Fibroblast of peridontal ligament (primary cell): ENCODE measurements around the gene MOV10L1.
A peak's percentile ranks its signal among the peaks of the same experiment; 100 is the strongest.

Experiments used
- DNase-seq: peaks from one replicate; pipeline ENCODE4 v3.0.0-alpha.2; 2010; ENCODE audit errors: extremely low read depth

Gene MOV10L1

DNA sequence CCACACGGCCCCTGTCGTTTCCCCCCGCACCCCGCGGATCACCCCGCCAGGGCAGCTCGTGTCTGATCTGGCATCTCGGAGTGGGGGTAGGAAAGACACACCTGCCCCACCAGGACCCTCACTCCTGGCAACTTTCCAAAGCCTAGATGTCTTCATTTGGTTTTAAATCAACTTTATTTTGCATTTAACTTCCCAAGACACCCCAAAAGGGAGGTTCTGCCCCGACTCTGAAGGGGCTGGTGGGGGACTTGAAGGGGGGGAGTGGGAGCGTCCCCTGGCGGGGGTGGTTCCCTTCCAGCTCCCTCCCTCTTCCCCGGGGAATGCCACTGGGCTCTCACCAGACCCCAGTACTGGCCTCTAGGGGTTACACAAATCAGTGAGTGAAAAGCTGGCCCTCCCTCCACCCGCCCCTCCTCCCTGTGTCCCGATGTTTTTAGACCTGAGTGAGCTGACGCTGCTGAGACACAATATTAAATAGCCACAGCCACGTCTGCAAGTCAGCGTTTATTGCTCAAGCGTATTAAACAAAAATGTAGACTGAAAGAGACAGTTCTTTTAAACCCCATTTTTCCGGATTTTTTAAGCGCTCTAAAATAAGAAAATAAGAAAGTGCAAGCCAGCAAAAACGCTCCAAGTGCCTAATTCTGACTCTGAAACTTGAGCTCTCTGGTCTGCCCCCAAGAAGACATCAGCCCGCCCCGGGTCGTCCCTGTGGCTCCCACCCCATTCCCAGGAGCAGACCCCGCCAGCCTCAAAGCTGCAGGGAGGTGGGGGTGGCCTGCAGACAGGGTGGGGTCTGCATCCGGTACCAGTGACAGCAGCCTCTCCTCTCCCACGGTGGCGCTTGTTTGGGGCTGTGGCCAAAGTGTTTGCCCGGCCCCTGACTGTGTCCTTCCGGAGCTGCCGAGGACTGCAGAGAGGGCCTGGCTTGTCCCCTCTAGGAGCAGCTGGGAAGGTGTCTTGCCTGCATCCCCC, 30.6 kb upstream of the MOV10L1 start:
- DNase-seq: peak; percentile 30

DNA sequence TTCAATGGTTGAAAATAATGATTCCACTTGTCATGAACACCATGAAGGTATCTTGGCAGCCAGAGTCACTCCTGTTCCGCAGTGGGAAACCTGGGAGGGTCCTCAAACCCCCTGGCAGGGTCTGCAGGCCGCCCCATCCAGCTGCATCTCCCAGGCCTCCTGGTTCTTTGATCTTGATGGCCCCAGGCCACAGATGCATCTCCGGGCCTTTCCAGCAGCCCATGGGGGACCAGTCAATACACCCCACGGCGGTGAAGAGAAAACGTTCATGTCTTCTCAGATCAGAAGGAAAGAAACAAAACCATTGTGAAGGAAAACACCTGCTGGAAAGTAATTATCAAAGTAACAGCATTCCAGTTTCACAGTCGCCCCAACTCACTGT, 29.9 kb upstream of the MOV10L1 start:
- no peak for DNase-seq

DNA sequence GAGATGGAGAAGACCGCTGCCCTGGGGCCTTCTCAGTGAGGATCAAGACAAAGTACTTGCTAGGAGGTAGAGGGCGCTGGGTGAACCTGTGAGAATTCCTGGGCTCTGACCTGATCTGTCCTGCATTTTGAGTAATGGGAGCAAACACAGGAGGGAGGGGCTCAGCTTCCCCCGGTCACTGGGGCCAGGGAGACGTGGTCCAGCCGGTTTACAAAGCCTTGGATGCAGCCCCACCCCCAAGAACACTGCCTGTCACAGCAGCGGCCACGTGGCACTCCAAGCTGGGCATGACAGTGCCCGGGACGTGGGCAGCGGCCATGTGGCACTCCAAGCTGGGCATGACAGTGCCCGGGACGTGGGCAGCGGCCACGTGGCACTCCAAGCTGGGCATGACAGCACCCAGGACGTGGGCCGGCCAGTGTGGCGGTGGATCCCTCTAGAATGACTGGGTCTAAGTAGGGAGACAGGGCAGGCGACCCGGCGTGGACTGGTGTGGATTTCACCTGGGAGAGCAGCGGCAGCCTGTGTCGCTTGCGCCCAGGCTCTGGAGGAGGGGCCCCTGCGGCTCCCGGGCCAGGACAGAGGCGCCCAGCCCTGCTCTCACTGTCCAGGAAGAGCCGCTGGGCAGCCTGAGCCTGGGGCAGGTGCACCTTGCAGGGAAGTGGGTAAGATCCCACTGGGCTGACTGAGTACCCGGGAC, 29.2 kb upstream of the MOV10L1 start:
- DNase-seq: no peak

DNA sequence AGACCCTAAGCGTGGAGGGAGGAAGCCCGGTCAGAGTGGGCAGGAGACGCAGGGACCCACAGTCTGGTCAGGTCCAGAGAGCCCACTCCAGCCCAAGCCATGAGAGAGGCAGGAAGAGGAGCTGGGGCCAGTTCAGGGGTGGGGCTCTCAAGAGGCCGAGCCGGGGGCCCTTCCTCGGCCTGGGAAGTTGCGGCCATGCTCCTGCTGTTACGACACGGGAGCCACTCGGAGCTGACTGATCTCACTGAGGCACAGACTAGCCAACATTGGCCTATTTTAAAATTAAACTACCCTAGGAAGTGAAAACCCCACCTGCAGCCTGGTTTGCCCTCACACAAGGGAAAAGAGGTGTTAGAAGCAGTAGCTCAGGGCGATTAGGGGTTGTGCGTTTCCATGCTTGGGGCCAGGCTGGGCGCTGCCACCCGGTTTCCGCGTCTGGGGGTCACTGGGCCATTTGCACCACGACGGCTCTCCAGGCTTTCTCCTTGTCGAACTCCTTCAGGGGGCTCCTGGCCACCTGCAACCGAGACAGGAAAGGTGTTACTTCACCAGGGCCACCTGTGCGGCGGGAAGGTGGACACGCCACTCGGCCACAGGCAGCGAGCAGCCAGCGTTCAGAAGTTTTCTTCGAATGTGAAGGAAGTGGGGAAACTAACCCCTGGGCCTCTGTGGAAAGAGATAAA, 28.5 kb upstream of the MOV10L1 start:
- no peak for DNase-seq

DNA sequence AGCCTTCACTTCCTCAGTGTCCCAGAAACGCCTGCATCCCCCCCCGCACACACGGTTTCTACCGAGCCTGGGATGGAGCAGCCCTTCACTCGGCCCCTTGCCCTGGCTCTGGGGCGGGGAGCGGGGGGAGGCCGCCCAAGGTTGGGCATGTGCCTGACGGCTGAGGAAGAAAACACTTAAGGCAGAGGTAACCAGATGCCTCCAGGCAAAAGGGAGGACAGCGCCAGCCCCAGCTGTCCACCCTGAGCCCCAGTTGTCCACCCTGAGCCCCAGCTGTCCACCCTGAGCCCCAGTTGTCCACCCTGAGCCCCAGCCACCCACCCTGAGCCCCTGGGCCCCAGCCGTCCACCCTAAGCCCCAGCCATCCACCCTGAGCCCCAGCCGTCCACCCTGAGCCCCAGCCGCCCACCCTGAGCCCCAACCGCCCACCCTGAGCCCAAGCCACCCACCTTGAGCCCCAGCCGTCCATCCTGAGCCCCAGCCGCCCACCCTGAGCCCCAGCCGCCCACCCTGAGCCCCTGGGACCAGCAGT, 27.9 kb upstream of the MOV10L1 start:
- DNase-seq: no peak

DNA sequence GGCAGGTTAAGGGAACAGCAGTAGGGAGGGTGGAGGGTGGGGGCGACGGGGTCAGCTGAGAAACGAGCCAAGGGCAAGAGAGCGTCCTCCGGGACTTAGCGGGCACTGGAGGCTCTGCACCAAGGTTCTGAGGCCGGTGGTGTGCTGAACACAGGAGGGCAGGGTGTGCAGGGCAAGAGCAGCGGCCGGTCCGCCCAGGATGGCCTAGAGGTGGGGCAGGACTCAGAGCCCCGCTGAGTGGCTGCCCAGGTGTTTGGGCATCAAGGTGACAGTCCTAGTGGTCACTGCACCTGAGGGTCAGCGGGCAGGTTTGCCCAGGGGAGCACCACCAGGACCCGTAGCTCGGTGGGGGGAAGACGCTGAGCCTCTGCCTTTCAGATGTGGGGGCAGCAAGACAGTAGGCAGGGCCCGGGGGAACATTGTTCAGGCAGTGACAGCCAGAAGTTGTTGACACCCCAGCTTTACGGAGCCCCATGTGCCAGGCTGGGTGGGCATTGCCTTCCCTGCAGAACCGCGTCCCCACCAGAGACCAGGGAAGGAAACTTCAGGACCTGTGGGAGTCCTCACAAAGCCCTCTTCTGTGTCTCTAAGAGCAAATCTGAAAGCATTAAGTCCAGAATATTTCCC, 27.2 kb upstream of the MOV10L1 start:
- DNase-seq: no peak

DNA sequence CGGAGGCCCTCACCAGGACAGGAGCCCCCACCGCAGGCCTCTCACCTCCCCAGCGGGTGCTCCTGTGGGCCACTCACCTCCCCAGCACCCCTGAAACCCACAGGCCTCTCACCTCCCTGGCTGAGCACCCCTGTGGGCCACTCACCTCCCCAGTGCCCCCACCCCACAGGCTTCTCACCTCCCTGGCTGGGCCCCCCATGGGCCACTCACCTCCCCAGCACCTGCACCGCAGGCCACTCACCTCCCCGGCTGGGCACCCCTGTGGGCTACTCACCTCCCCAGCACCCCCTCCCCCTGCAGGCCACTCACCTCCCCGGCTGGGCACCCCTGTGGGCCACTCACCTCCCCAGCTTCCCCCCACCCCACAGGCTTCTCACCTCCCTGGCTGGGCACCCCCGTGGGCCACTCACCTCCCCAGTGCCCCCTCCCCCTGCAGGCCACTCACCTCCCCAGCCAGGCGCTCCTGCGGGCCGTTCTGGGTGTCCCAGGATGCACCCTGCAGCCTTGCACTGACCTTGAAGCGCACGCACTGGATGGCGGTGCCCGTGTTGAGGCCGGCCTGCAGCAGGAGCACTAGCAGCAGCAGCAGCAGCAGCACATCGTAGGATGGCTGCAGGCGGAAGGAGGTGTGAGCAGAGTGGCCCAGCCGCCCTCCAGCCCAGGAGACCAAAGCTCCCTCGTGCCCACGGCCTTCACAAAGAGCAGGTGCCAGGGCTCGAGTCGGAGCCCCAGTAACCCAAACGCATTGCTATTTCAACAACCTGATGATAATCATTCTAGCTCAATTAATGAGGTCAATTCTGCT, 26.0 kb upstream of the MOV10L1 start:
- no peak for DNase-seq

DNA sequence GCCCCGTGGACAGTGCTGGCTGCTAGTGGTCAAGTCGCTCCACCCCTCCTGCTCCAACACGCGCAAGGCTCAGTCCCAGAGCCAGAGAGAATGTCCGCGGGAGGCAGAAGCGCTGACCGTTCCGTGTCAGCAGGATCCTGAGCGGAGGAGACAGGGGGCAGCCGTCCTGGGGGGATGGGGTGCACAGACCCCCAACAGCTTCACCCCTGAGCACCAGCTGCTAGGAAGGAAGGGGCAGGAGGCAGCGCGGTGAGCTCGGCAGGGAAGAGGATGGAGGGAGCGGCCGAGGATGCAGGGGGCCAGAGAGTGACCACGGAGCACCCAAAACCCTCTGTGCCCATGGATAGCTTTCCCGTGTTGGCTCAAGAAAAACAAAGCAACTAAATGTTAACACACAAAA, 25.4 kb upstream of the MOV10L1 start:
- DNase-seq: no peak

DNA sequence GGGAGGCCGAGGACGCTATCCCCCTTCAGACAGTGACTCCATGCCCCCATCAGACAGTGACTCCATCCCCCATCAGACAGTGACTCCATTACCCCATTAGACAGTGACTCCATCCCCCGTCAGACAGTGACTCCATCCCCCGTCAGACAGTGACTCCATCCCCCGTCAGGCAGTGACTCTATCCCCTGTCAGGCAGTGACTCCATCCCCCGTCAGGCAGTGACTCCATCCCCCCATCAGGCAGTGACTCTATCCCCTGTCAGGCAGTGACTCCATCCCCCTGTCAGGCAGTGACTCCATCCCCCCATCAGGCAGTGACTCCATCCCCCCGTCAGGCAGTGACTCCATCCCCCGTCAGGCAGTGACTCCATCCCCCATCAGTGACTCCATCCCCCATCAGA, 22.6 kb upstream of the MOV10L1 start:
- no peak for DNase-seq

DNA sequence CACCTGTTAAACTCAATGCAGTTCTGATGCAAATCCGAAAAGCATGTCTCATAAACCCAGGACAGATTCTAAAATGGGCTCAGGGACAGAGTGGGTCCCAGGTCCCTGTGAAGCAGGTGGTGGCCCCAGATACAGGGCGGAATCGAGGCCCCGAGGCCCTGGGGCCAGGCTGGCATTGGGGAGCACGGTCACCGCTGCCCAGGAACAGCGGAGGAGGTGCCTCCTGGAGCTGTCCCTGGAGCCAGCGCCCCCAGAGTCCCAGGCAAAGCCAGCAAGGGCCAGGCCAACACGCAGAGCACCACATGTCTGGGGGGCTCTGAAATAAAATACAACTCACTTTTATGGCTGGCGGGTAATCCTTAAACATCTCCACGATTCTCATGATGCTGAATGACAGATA, 21.7 kb upstream of the MOV10L1 start:
- DNase-seq: no peak

DNA sequence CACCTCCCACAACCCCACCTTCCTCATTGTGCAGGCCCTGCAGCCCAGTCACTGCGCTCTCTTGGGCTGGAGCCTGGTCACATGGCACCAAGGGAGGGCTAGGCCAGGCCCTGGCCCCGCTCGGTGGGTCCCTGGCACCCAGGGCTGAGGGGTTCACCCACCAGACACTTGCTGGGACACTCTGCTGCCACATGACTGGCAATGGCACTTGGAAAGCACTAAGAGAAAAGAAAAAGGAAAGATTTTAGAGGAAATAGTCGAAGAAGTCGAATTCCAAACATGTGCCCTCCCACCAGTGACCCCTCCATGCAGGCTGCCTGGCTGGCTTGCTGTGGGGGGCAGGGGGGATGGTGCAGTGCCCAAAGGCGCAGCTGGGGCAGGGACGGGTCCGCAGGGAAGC, 19.4 kb upstream of the MOV10L1 start:
- no peak for DNase-seq

DNA sequence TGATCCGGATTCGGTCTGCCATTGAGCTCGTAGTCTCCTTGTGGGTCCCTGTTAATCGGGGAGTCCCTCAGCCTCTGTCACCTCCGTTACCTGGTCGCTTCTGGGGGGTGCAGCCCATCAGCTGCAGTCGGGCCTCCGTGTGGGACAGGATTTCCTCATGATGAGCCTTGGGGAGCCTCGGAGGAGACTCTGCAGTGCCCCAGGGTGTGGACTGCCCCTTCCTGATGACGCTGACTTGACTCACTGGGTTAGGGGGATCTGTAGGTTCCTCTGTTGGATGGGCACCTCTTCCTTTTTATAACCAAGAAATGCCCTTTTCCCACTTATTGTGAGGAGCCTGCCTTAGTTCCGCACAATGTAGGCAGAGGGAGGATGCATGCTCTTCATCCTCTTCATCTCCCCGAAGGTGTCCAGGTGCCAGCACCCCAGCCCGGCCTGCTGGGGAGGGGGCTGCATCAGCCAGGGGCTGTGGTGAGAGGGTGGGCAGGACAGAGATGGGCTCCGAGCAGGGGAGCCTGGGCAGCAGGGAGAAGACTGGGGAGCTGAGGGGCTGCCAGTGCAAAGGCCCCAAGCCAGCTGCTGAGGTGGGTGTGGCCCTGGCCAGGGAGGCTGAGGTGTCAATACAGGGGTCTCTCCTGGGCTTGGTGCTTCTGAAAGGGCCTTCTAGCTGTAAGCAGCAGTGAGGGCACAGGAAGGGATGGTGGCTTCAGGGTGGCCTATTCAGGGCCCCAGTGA, 18.2 kb upstream of the MOV10L1 start:
- DNase-seq: no peak

DNA sequence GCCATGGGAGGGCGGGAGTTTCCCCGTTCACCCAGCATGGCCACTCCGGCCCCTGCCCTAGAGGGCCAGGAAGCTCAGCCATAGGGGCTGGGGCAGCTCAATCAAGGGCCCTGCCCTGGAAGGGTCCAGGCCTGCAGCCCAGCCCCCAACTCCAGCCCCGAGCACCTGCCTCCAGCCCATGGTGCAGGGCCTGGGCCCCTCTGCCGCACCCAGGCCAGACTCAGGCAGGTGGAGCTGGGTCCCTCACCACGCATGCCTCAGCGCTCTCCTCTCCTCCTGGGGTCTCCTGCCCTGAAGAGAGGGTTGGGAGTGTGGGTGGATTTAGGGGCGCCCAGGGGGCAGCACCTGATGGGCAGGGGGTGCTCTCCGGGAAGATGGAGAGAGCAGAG, 17.6 kb upstream of the MOV10L1 start:
- no peak for DNase-seq

DNA sequence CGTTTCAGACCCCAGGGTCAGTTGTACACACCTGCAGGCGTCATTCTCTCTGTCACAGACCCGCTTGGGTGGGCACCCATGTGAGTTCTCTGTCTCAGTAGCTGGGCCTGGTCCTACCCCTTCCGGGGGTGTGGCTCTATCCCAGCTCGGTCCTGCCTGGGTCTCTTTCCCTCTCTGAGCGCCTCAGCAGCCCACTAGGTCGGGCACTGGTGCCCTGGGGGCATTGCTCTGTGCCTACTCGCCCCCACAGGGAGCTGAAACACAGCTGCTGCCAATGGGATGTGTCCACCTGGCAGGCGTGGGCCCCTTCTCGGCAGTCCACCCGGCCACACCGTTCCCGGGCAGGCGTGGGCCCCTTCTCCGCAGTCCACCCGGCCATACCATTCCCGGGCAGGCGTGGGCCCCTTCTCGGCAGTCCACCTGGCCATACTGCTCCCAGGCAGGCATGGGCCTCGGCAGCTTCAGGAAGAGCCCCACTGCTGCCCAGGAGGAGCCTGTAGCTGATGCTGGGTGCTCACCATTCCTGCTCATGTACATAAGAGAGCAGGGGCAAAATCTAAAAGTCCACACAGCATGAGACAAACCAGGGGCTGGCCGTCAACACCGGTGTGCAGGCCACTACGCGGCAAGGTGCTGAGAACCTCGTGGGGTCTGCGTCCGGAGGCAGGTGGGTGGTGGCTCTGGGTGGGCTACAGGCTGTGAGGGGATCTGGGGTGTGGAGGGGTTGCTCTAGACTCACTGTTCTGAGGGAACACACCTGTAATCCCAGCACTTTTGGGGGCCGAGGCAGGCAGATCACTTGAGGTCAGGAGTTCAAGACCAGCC, 16.9 kb upstream of the MOV10L1 start:
- no peak for DNase-seq

DNA sequence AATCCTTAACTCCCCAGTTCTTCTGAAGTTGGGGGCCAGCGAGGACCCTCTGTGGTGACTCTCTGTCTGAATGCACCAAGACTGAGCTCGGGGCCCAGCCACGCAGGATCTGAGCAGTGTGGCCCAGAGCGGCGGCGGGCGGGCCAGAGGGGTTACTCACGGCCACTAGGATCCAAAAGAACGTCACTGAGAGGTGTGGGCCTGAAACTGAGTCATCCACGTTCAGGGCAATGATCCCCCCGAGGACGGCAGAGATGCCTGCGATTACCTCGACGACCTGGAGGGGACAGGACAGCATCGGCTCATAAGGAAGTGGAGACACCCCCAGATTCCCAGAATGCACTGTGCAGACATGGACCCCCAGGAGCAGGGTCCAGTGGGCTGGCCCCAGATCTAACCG, 15.8 kb upstream of the MOV10L1 start:
- no peak for DNase-seq

DNA sequence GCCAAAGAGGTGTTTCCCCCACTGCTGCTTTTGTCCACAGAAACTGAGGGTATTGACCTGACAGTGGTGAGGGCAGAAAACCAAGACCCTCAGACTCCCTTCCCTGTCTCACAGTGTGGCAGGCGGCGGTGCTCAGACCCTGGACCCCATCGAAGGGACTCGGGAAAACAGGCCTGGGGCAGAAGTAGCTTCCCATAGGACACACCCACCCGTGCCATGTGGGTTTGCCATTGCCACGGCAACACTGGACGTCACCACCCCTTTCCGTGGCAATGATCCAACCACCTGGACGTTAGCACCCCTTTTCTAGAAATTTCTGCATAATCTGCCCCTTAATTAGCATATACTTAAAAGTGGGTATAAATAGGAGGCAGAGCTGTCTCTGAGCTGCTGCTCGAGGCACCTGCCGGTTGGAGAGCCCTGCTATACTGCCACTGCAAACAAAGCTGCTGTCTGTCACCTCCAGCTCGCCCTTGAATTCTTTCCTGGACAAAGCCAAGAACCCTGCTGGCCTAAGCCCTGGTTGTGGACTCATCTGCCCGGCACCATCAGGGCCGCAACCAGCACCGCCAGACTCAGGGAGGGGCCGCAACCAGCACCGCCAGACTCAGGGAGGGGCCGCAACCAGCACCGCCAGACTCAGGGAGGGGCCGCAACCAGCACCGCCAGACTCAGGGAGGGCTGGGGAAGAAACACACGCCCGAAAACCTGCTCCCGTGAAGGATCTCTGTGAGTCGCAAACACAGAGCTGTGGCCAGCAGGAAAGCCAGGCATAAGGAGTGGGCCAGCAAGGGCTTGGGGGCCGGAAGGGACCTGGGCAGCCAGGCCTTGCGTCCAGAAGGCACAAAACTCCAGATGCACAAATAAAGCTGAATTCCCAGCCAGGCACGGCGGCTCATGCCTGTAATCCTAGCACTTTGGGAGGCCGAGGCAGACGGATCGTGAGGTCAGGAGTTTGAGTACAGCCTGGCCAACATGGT, 15.0 kb upstream of the MOV10L1 start:
- no peak for DNase-seq

DNA sequence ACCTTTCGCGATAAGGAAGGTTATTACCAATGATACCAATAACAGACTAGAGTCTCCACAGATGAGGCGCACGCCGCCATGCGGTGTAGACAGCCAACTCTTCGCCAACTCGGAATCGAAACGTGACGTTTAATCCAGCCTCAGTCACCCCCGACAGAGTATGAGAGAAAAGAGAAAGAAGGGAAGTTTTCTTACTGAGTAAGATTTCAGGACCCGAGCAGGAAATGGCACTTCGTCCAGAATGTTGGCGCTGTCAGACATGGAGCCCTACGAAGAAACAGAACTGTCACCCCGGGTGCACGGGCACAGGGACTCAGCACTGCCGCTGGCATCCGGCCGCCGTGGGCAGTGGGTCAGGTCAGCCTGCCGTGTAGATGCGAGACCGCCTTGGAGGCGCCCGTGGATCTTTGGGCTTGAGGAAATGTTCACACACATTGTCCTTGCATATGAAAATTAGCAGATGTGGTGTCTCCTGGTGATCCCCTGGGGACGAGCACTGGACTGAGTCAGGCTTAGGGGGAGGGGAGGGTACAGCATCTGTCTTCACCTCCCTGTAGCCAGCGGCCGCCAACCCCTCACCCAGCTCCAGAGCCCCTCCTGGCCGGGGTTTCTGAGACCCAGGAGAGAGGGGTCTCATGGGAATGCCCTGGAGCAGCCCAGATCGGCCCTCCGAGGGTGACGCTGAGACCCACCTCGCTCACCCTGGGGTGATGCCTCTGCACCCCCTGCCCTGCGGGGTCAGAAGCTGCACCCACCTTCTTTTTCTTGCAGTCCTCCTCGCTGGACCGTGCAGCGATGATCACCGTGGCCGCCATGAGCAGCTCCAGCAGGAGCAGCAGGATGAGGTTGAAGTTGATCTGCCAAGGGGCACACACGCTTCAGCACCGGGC, 12.9 kb upstream of the MOV10L1 start:
- no peak for DNase-seq
